Natural killer cell (primary cell): Measurements from ENCODE around the gene ARL5C. TPM values are rescaled to one million over a fixed set of nuclear protein-coding genes. Genes with fewer than 3 reads are reported as not detected.
"Not testable (repeated sequence)": the region's sequence is repeated elsewhere in the genome, so short reads cannot be mapped to it uniquely, and the experiment has no call there.

Source experiments
- ATAC-seq, 3 donors: fragments of 150-1000 bp in 2 of 3; fragments of 200-7000 bp in 1 of 3; cut with Tn5 transposase; 1 replicate in 1 of 3; 2 replicates in 2 of 3; pipeline ENCODE4 v1.10.0; 2021; ENCODE audit warnings: mild to moderate bottlenecking in 2 of 3, moderate library complexity in 2 of 3
- DNase-seq, 2 donors: peaks; one replicate each; pipeline versions ENCODE4 v3.0.0 to v3.0.0-alpha.2; 2013 to 2021; ENCODE audit warnings: mixed read lengths in 1 of 2
- H3K27ac ChIP-seq: one replicate; pipeline ENCODE4 v1.5.1; 2013; ENCODE audit warnings: mild to moderate bottlenecking, low read length
- H3K27me3 ChIP-seq: one replicate; pipeline ENCODE4 v1.6.1; 2013; ENCODE audit warnings: low read length; ENCODE audit not compliant: control insufficient read depth, insufficient read depth
- H3K36me3 ChIP-seq: one replicate; pipeline ENCODE4 v1.6.1; 2013; ENCODE audit warnings: low read length; ENCODE audit not compliant: control insufficient read depth, insufficient read depth
- H3K4me1 ChIP-seq: one replicate; pipeline ENCODE4 v1.6.1; 2013; ENCODE audit warnings: low read length; ENCODE audit not compliant: control insufficient read depth, insufficient read depth
- H3K4me3 ChIP-seq: one replicate; pipeline ENCODE4 v1.5.1; 2013; ENCODE audit warnings: low read length
- H3K9me3 ChIP-seq: one replicate; pipeline ENCODE4 v1.6.1; 2013; ENCODE audit warnings: low read length; ENCODE audit not compliant: control insufficient read depth, insufficient read depth
- H3K27ac Mint-ChIP-seq, 2 donors: one replicate each; pipeline ENCODE4 v1.8.0; 2022; ENCODE audit warnings: mild to moderate bottlenecking in 2 of 2, mixed read lengths in 2 of 2, moderate library complexity in 1 of 2
- H3K27me3 Mint-ChIP-seq, 2 donors: one replicate each; pipeline ENCODE4 v1.8.0; 2022; ENCODE audit warnings: low read depth in 2 of 2, mixed read lengths in 2 of 2
- H3K36me3 Mint-ChIP-seq: one replicate; pipeline ENCODE4 v1.8.0; 2022; ENCODE audit warnings: mixed read lengths
- H3K4me1 Mint-ChIP-seq, 2 donors: one replicate each; pipeline ENCODE4 v1.8.0; 2022; ENCODE audit warnings: mixed read lengths in 2 of 2
- H3K4me3 Mint-ChIP-seq: one replicate; pipeline ENCODE4 v1.8.0; 2022; ENCODE audit warnings: mild to moderate bottlenecking, moderate library complexity, mixed read lengths
- H3K9me3 Mint-ChIP-seq, 2 donors: one replicate each; pipeline ENCODE4 v1.8.0; 2022; ENCODE audit warnings: mixed read lengths in 2 of 2
- WGBS: methylation state at CpG from one replicate; pipeline ENCODE4 v1.1.7; 2013; ENCODE audit warnings: missing lambda C conversion rate; ENCODE audit not compliant: insufficient coverage; 5-methylcytosine and 5-hydroxymethylcytosine counted together
- intact Hi-C: fragments of 100-400 bp; cut with micrococcal nuclease; formaldehyde crosslinking; loops from one replicate; pipeline ENCODE4 v1.14.2; 2022
- total RNA-seq, 4 donors: library from RNA; stranded (reverse); fragments of 120-200 nt in 1 of 4; gene quantifications; one replicate each; pipeline versions ENCODE4 v1.2.3 to v1.2.4, GENCODE V29; 2013 to 2022
- TF ChIP-seq, protein P1 (sequence below): fragments of 200-600 bp; IDR thresholded peaks from one replicate; pipeline ENCODE4 v1.8.0; 2022; ENCODE audit warnings: antibody characterized with exemption

Gene ARL5C
- total RNA-seq, 3 donors from 2014 or later (not counting 1 experiment from before 2014, with no cell fraction given): 0.33 TPM; not detected in 2

- peaks cover 0 to 3% of the 10 kb centered on the region in 2 donors for H3K27me3 Mint-ChIP-seq
- Histone ChIP-seq H3K27ac (no peak overlapping the region), H3K36me3 (no peaks in the 10 kb centered on the region), H3K4me3 (no peak overlapping the region), H3K4me1 (no peaks in the 10 kb centered on the region), H3K27me3 (no peaks in the 10 kb centered on the region), H3K9me3 (no peaks in the 10 kb centered on the region)
- H3K9me3 Mint-ChIP-seq: no peaks in the 10 kb centered on the region
- H3K4me3 Mint-ChIP-seq: no peak overlapping the region
- ATAC-seq (no peak), DNase-seq (no peak)
- WGBS: 87% methylated on average over 6 of the region's 6 CpGs
- intact Hi-C loops: no loop called here
- no peaks in the 10 kb centered on the region for H3K4me1 Mint-ChIP-seq
- TF ChIP-seq, protein P1, sequence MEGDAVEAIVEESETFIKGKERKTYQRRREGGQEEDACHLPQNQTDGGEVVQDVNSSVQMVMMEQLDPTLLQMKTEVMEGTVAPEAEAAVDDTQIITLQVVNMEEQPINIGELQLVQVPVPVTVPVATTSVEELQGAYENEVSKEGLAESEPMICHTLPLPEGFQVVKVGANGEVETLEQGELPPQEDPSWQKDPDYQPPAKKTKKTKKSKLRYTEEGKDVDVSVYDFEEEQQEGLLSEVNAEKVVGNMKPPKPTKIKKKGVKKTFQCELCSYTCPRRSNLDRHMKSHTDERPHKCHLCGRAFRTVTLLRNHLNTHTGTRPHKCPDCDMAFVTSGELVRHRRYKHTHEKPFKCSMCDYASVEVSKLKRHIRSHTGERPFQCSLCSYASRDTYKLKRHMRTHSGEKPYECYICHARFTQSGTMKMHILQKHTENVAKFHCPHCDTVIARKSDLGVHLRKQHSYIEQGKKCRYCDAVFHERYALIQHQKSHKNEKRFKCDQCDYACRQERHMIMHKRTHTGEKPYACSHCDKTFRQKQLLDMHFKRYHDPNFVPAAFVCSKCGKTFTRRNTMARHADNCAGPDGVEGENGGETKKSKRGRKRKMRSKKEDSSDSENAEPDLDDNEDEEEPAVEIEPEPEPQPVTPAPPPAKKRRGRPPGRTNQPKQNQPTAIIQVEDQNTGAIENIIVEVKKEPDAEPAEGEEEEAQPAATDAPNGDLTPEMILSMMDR: no peak
- H3K27ac Mint-ChIP-seq: no peak overlapping the region
- no peaks in the 10 kb centered on the region for H3K36me3 Mint-ChIP-seq
Observed at GRCh38 chr17:39134878-39135277, 31.1 kb downstream of the ARL5C start.

- no peaks in the 10 kb centered on the region for H3K27me3 ChIP-seq
- H3K36me3 ChIP-seq: no peaks in the 10 kb centered on the region
- H3K4me3 ChIP-seq: no peak overlapping the region
- H3K27ac ChIP-seq: no peak overlapping the region
- intact Hi-C loops: no loop called here
- no peaks in the 10 kb centered on the region for H3K4me1 ChIP-seq
- Mint-ChIP-seq H3K4me3 (no peak overlapping the region), H3K36me3 (no peaks in the 10 kb centered on the region), H3K27me3 (peaks cover 0 to 3% of the 10 kb centered on the region in 2 donors), H3K9me3 (no peaks in the 10 kb centered on the region), H3K27ac (no peak overlapping the region), H3K4me1 (no peaks in the 10 kb centered on the region)
- 92% methylated on average over 7 of the region's 7 CpGs for whole genome bisulfite sequencing
- TF ChIP-seq, protein P1: no peak
- DNase-seq (no peak), ATAC-seq (no peak)
- H3K9me3 ChIP-seq: no peaks in the 10 kb centered on the region
Observed at GRCh38 chr17:39132192-39132610, 33.8 kb downstream of the ARL5C start.

DNA sequence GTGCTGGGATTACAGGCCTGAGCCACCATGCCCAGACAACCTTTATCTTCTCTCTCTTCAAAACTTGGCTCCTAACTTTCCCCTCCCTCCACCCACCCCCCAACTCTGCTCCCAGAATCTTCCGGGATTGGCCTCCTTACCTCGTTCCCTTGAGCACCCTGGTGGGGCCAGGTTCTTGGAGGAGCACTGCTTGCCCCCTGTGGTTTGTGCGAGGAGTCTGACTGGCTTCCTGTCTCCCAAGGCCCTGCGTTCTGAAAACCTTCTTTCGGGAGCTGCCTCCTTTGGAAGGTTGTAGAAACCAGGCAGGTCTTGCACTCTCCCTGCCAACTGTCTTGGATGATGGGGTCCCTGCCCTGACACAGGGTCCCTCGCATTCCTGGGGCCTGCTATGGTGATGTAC is 34.3 kb downstream of the ARL5C start:
- H3K27me3 ChIP-seq: no peaks in the 10 kb centered on the region
- no peaks in the 10 kb centered on the region for H3K4me1 ChIP-seq
- no peak overlapping the region for H3K27ac ChIP-seq
- DNase-seq: no peak
- Mint-ChIP-seq H3K36me3 (no peaks in the 10 kb centered on the region), H3K27ac (no peak overlapping the region), H3K27me3 (peaks cover 0 to 3% of the 10 kb centered on the region in 2 donors), H3K9me3 (no peaks in the 10 kb centered on the region), H3K4me1 (no peaks in the 10 kb centered on the region), H3K4me3 (no peak overlapping the region)
- no peaks in the 10 kb centered on the region for H3K9me3 ChIP-seq
- H3K4me3 ChIP-seq: no peak overlapping the region
- no peak for ATAC-seq
- TF ChIP-seq, protein P1: no peak
- no peaks in the 10 kb centered on the region for H3K36me3 ChIP-seq
- 84% methylated on average over 6 of the region's 6 CpGs for WGBS
- intact Hi-C loops: no loop called here

DNA sequence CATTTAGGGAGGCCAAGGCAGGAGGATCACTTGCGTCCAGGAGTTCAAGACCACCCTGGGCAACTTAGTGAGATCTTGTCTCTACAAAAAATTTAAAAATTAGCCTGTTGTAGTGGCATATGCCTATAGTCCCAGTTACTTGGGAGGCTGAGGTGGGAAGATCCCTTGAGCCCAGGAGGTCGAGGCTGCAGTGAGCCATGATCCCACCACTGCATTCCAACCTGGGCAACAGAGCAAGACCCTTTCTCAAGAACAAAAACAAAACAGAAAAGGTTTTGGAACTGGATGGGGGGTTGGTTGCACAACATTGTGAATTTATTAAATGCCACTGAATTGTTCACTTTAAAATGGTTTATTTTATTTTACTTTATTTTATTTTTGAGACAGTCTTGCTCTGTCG is 35.8 kb downstream of the ARL5C start:
- TF ChIP-seq, protein P1: no peak
- H3K27me3 ChIP-seq: no peaks in the 10 kb centered on the region
- DNase-seq (no peak), ATAC-seq (no peak)
- Mint-ChIP-seq H3K9me3 (no peaks in the 10 kb centered on the region), H3K4me3 (no peak overlapping the region), H3K27me3 (peaks cover 0 to 3% of the 10 kb centered on the region in 2 donors), H3K4me1 (no peaks in the 10 kb centered on the region), H3K36me3 (no peaks in the 10 kb centered on the region), H3K27ac (no peak overlapping the region)
- intact Hi-C loops: no loop called here
- H3K4me1 ChIP-seq: no peaks in the 10 kb centered on the region
- no peaks in the 10 kb centered on the region for H3K36me3 ChIP-seq
- no peak overlapping the region for H3K4me3 ChIP-seq
- H3K27ac ChIP-seq: no peak overlapping the region
- H3K9me3 ChIP-seq: no peaks in the 10 kb centered on the region
- 100% methylated on average over 2 of the region's 3 CpGs for WGBS

DNA sequence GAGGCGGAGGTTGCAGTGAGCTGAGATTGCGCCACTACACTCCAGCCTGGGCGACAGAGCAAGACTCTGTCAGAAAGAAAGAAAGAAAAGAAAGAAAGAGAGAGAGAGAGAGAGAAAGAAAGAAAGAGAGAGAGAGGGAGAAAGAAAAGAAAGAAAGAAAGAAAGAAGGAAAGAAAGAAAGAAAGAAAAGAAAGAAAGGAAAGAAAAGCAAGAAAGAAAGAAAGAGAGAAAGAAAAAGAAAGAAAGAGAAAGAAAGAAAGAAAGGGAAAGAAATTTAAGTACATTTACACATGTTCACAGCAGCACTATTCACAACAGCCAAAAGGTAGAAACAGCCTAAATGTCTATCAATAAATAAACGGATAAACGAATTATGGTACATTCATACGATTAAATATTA is 36.4 kb downstream of the ARL5C start:
- intact Hi-C loops, H3K4me3 ChIP-seq, H3K36me3 Mint-ChIP-seq, H3K9me3 Mint-ChIP-seq, H3K4me1 Mint-ChIP-seq, H3K27me3 Mint-ChIP-seq, H3K4me1 ChIP-seq, H3K36me3 ChIP-seq, H3K4me3 Mint-ChIP-seq, DNase-seq, ATAC-seq, H3K27ac Mint-ChIP-seq, H3K27me3 ChIP-seq, H3K27ac ChIP-seq, H3K9me3 ChIP-seq: not testable (repeated sequence)
- 95% methylated on average over 3 of the region's 6 CpGs for WGBS
